HL-60 (cell line): ENCODE measurements around the gene SHLD1.

Experiments
- DNase-seq, 2 experiments: peaks; one replicate each; pipeline ENCODE4 v3.0.0-alpha.2; 2010 to 2020; ENCODE audit warnings: low read depth in 1 of 2, low spot score in 1 of 2
- H3K27ac ChIP-seq: fragments of 250-450 bp; sonication (Bioruptor Pico); replicated peaks from 2 replicates; pipeline ENCODE4 v1.5.1; 2020; ENCODE audit warnings: mild to moderate bottlenecking, moderate library complexity
- H3K27me3 ChIP-seq: fragments of 250-450 bp; sonication (Bioruptor Pico); 2 replicates; pipeline ENCODE4 v1.5.1; 2021; ENCODE audit warnings: mild to moderate bottlenecking, moderate library complexity; ENCODE audit not compliant: insufficient read depth, poor library complexity, severe bottlenecking
- H3K4me3 ChIP-seq: replicated peaks from 2 replicates; pipeline ENCODE4 v1.5.1; 2011; ENCODE audit warnings: mild to moderate bottlenecking, control low read depth, low read length; ENCODE audit not compliant: insufficient read depth
- CTCF ChIP-seq: IDR thresholded peaks from one replicate; pipeline ENCODE4 v1.5.1; 2011; ENCODE audit warnings: low read length, control low read depth, inconsistent platforms; ENCODE audit not compliant: insufficient read depth
- GABPA ChIP-seq: IDR thresholded peaks from 2 replicates; pipeline ENCODE4 v1.6.1; 2012; ENCODE audit warnings: low read depth
- POLR2AphosphoS5 ChIP-seq: IDR thresholded peaks from 2 replicates; pipeline ENCODE4 v1.6.1; 2012; ENCODE audit warnings: low read depth
- SPI1 ChIP-seq: IDR thresholded peaks from 2 replicates; pipeline ENCODE4 v1.6.1; 2012; ENCODE audit warnings: low read depth, mild to moderate bottlenecking, borderline replicate concordance
- TF ChIP-seq, protein P1 (sequence below): IDR thresholded peaks from 2 replicates; pipeline ENCODE4 v1.6.1; 2012; ENCODE audit warnings: low read depth; ENCODE audit not compliant: insufficient replicate concordance

Gene SHLD1

DNA sequence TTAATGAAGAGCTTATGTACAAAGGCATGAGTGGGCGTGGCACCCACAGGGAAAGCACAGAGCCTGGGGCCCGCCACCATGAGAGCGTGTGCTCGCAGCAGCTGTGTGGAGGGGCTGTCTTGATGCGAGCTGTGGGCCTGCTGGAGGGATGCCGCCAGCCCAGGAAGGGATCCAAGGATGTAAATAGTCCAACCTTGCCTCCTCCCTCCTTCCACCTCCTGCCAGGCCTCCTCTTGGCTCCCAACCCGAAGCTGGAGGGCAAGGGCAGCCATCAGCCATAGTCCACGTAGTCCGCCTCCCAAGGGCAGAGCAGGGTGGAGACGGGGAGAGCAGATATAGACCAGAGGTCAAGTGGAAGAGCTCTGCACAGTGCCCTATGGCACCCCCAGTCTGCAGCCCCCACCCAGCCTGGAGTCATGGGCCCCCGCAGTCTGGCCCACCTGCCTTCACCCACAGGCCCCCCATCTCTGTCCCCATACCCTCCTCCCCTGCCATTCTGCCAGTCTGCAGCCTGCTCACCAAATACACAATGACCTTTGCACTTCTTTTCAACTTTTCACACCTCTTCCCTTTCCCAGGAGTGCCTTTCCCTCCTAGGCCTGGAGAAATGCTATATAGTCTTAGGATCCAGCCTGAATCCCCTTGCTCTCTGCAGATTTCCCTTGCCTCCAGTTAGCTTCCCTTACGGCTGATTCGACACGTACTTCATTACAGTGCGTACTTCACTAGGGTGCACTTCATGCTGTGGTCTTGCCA lies 77.1 kb downstream of the SHLD1 start:
- no peak overlapping the region for H3K27ac ChIP-seq
- no peaks in the 10 kb centered on the region for H3K27me3 ChIP-seq
- no peak for DNase-seq
- H3K4me3 ChIP-seq: no peak overlapping the region
- TF ChIP-seq CTCF: no peak
- TF ChIP-seq SPI1: no peak
- no peak for TF ChIP-seq GABPA
- TF ChIP-seq, protein P1, sequence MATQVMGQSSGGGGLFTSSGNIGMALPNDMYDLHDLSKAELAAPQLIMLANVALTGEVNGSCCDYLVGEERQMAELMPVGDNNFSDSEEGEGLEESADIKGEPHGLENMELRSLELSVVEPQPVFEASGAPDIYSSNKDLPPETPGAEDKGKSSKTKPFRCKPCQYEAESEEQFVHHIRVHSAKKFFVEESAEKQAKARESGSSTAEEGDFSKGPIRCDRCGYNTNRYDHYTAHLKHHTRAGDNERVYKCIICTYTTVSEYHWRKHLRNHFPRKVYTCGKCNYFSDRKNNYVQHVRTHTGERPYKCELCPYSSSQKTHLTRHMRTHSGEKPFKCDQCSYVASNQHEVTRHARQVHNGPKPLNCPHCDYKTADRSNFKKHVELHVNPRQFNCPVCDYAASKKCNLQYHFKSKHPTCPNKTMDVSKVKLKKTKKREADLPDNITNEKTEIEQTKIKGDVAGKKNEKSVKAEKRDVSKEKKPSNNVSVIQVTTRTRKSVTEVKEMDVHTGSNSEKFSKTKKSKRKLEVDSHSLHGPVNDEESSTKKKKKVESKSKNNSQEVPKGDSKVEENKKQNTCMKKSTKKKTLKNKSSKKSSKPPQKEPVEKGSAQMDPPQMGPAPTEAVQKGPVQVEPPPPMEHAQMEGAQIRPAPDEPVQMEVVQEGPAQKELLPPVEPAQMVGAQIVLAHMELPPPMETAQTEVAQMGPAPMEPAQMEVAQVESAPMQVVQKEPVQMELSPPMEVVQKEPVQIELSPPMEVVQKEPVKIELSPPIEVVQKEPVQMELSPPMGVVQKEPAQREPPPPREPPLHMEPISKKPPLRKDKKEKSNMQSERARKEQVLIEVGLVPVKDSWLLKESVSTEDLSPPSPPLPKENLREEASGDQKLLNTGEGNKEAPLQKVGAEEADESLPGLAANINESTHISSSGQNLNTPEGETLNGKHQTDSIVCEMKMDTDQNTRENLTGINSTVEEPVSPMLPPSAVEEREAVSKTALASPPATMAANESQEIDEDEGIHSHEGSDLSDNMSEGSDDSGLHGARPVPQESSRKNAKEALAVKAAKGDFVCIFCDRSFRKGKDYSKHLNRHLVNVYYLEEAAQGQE: no peak
- TF ChIP-seq POLR2AphosphoS5: no peak

DNA sequence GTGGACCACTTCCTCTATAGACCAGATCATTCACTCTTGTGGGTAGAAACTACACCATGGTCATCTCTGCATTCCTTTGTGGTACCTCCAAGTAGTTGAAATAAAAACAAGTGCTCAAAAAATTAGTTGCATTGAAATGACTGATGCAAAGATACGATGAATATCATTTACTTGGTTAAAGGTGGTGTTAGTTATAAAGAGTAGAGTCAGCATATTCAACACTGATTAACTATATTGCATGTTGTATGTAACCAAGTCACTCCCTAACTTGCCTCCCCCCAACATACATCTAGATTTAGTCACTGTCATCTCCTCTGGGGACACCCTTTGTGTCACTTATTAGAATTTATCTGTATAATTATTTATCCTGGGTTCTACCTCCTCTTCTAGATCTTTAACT lies 77.7 kb downstream of the SHLD1 start:
- TF ChIP-seq GABPA: no peak
- TF ChIP-seq, protein P1: no peak
- TF ChIP-seq POLR2AphosphoS5: no peak
- TF ChIP-seq SPI1: no peak
- no peak for TF ChIP-seq CTCF
- no peak overlapping the region for H3K27ac ChIP-seq
- DNase-seq: no peak
- no peak overlapping the region for H3K4me3 ChIP-seq
- H3K27me3 ChIP-seq: no peaks in the 10 kb centered on the region

GRCh38 chr20:5829241-5829809 lies 79.1 kb downstream of the SHLD1 start:
- H3K27me3 ChIP-seq: no peaks in the 10 kb centered on the region
- no peak for TF ChIP-seq GABPA
- no peak for TF ChIP-seq SPI1
- TF ChIP-seq CTCF: no peak
- TF ChIP-seq, protein P1: no peak
- TF ChIP-seq POLR2AphosphoS5: no peak
- no peak overlapping the region for H3K4me3 ChIP-seq
- no peak overlapping the region for H3K27ac ChIP-seq
- DNase-seq: no peak
